GM23338 (cell line): Measurements from ENCODE around the gene ESYT2. TPM values are rescaled to one million over a fixed set of nuclear protein-coding genes. Genes with fewer than 3 reads are reported as not detected.

Experiments used
- ATAC-seq: fragments of 200-7000 bp; cut with Tn5 transposase; 3 replicates; pipeline ENCODE4 v1.9.1; 2020
- DNase-seq: peaks from one replicate; pipeline ENCODE4 v3.0.0-alpha.2; 2015; ENCODE audit warnings: low spot score
- H2AFZ ChIP-seq: fragments of 200-600 bp; sonication (generic); 2 replicates; pipeline ENCODE4 v1.8.0; 2016; ENCODE audit warnings: antibody characterized with exemption, mild to moderate bottlenecking, moderate library complexity
- H3F3A ChIP-seq: fragments of 200-600 bp; sonication (generic); replicated peaks from 2 replicates; pipeline ENCODE4 v1.8.0; 2017; ENCODE audit warnings: antibody characterized with exemption, mixed run types, low read depth
- H3K27ac ChIP-seq: fragments of 200-600 bp; sonication (generic); 2 replicates; pipeline ENCODE4 v1.6.1; 2016; ENCODE audit warnings: low read depth
- H3K27me3 ChIP-seq: fragments of 200-600 bp; sonication (generic); 2 replicates; pipeline ENCODE4 v1.8.0; 2016; ENCODE audit warnings: mild to moderate bottlenecking, mixed run types, moderate library complexity; ENCODE audit not compliant: insufficient read depth
- H3K36me3 ChIP-seq: fragments of 200-600 bp; sonication (generic); 2 replicates; pipeline ENCODE4 v1.8.0; 2016; ENCODE audit warnings: mild to moderate bottlenecking; ENCODE audit not compliant: insufficient read depth
- H3K4me1 ChIP-seq: fragments of 200-600 bp; sonication (generic); 2 replicates; pipeline ENCODE4 v1.8.0; 2016; ENCODE audit warnings: mild to moderate bottlenecking, moderate library complexity; ENCODE audit not compliant: insufficient read depth
- H3K4me2 ChIP-seq: fragments of 200-600 bp; sonication (generic); 2 replicates; pipeline ENCODE4 v1.7.1; 2017; ENCODE audit warnings: mixed run types
- H3K4me3 ChIP-seq: fragments of 200-600 bp; sonication (generic); 2 replicates; pipeline ENCODE4 v1.6.1; 2016; ENCODE audit warnings: mixed run types
- H3K79me2 ChIP-seq: fragments of 200-600 bp; sonication (generic); replicated peaks from 2 replicates; pipeline ENCODE4 v1.8.0; 2017; ENCODE audit warnings: mild to moderate bottlenecking; ENCODE audit not compliant: insufficient read depth
- H3K9me2 ChIP-seq: fragments of 200-600 bp; sonication (generic); 2 replicates; pipeline ENCODE4 v1.8.0; 2017; ENCODE audit not compliant: insufficient read depth
- H4K20me1 ChIP-seq: fragments of 200-600 bp; sonication (generic); replicated peaks from 2 replicates; pipeline ENCODE4 v1.8.0; 2017; ENCODE audit warnings: mild to moderate bottlenecking; ENCODE audit not compliant: insufficient read depth
- H3K27ac Mint-ChIP-seq: 2 replicates; pipeline ENCODE4 v1.8.0; 2020; ENCODE audit warnings: inconsistent platforms, mild to moderate bottlenecking, moderate library complexity, mixed read lengths
- H3K27me3 Mint-ChIP-seq: 3 replicates; pipeline ENCODE4 v1.8.0; 2022; ENCODE audit warnings: low read depth, mild to moderate bottlenecking, moderate library complexity, mixed read lengths, inconsistent platforms; ENCODE audit not compliant: insufficient read depth, poor library complexity
- H3K36me3 Mint-ChIP-seq: 3 replicates; pipeline ENCODE4 v1.8.0; 2021; ENCODE audit warnings: low read depth, mild to moderate bottlenecking, inconsistent platforms, moderate library complexity, mixed read lengths
- H3K4me1 Mint-ChIP-seq: 3 replicates; pipeline ENCODE4 v1.8.0; 2020; ENCODE audit warnings: mild to moderate bottlenecking, inconsistent platforms, mixed read lengths
- H3K4me3 Mint-ChIP-seq: 3 replicates; pipeline ENCODE4 v1.8.0; 2021; ENCODE audit warnings: moderate library complexity, mild to moderate bottlenecking, inconsistent platforms, mixed read lengths
- H3K9me3 Mint-ChIP-seq: 3 replicates; pipeline ENCODE4 v1.8.0; 2020; ENCODE audit warnings: moderate library complexity, mild to moderate bottlenecking, inconsistent platforms, mixed read lengths
- CREB1 ChIP-seq: fragments of 250-450 bp; sonication (Bioruptor Pico); IDR thresholded peaks from 2 replicates; pipeline ENCODE4 v1.5.0; 2020; ENCODE audit warnings: low read depth, mild to moderate bottlenecking, moderate library complexity
- CTCF ChIP-seq, 2 experiments: fragments of 200-600 bp in 1 of 2; sonication (generic) in 1 of 2; conservative IDR thresholded peaks; 2 replicates each; pipeline versions ENCODE4 v1.5.1 to v1.6.1; 2016 to 2017; ENCODE audit warnings: antibody characterized with exemption in 2 of 2, low read depth in 2 of 2, mild to moderate bottlenecking in 2 of 2, moderate library complexity in 1 of 2
- ETS1 ChIP-seq: IDR thresholded peaks from 2 replicates; pipeline ENCODE4 v1.6.1; 2016; ENCODE audit warnings: antibody characterized with exemption
- EZH2 ChIP-seq: fragments of 200-600 bp; sonication (generic); IDR thresholded peaks from one replicate; pipeline ENCODE4 v1.8.0; 2017; ENCODE audit warnings: antibody characterized with exemption, mild to moderate bottlenecking, low read depth; ENCODE audit not compliant: unreplicated experiment
- EZH2phosphoT487 ChIP-seq: fragments of 200-600 bp; sonication (generic); IDR thresholded peaks from one replicate; pipeline ENCODE4 v1.8.1; 2018; ENCODE audit warnings: antibody characterized with exemption; ENCODE audit not compliant: unreplicated experiment
- JUNB ChIP-seq: IDR thresholded peaks from one replicate; pipeline ENCODE4 v1.6.1; 2016; ENCODE audit warnings: antibody characterized with exemption; ENCODE audit not compliant: unreplicated experiment
- NANOG ChIP-seq: IDR thresholded peaks from 2 replicates; pipeline ENCODE4 v1.6.1; 2016; ENCODE audit warnings: antibody characterized with exemption, borderline replicate concordance
- POLR2AphosphoS5 ChIP-seq: IDR thresholded peaks from 2 replicates; pipeline ENCODE4 v1.6.1; 2016; ENCODE audit warnings: antibody characterized with exemption, low read depth
- REST ChIP-seq: IDR thresholded peaks from one replicate; pipeline ENCODE4 v1.6.1; 2018; ENCODE audit warnings: antibody characterized with exemption; ENCODE audit not compliant: unreplicated experiment
- STAT1 ChIP-seq: IDR thresholded peaks from one replicate; pipeline ENCODE4 v1.6.1; 2016; ENCODE audit warnings: antibody characterized with exemption; ENCODE audit not compliant: unreplicated experiment
- ZNF114 ChIP-seq: fragments of 250-450 bp; sonication (Bioruptor Pico); IDR thresholded peaks from 2 replicates; pipeline ENCODE4 v1.5.0; 2020; ENCODE audit warnings: mild to moderate bottlenecking, moderate library complexity
- ZNF331 ChIP-seq: fragments of 250-450 bp; sonication (Bioruptor Pico); IDR thresholded peaks from 2 replicates; pipeline ENCODE4 v1.5.0; 2020; ENCODE audit warnings: low read depth, mild to moderate bottlenecking, moderate library complexity
- ZNF462 ChIP-seq: fragments of 250-450 bp; sonication (Bioruptor Pico); IDR thresholded peaks from 2 replicates; pipeline ENCODE4 v1.5.0; 2020; ENCODE audit warnings: mild to moderate bottlenecking, moderate library complexity
- polyA plus RNA-seq: library from polyadenylated mRNA; unstranded; fragments of >200 nt; fragmentation: Nextera tagmentation; extraction: Ambion mirVana; gene quantifications from 2 replicates; pipeline ENCODE4 v1.2.1, GENCODE V29; 2016
- total RNA-seq: library from RNA; depleted of rRNA; stranded (reverse); fragments of >200 nt; shearing (Covaris generic); gene quantifications from 2 replicates; pipeline ENCODE4 v1.2.3, GENCODE V29; 2014

The ESYT2 gene
- total and polyA plus RNA-seq, 2 experiments from 2014 or later: 9.6 to 52.7 TPM

- H2AFZ ChIP-seq: no peak overlapping the region
- peaks cover 8% of the 10 kb centered on the region; the same call in 1 of the 2 replicates for H3K36me3 ChIP-seq
Observed at GRCh38 chr7:158740657-158741293, 88.5 kb downstream of the ESYT2 start.

More at GRCh38 chr7:158740657-158741293, 88.5 kb downstream of the ESYT2 start:
- H3F3A ChIP-seq: no peaks in the 10 kb centered on the region
- no peaks in the 10 kb centered on the region; the same call in 2 of the 3 replicates for H3K9me3 Mint-ChIP-seq
- no peaks in the 10 kb centered on the region for H4K20me1 ChIP-seq
- H3K27me3 ChIP-seq: no peaks in the 10 kb centered on the region
- no peak overlapping the region for H3K4me2 ChIP-seq
- H3K4me3 ChIP-seq: no peak overlapping the region
- peaks cover 2% of the 10 kb centered on the region for H3K27me3 Mint-ChIP-seq
- no peaks in the 10 kb centered on the region; the same call in 2 of the 3 replicates for H3K4me1 Mint-ChIP-seq
- no peak overlapping the region for H3K27ac ChIP-seq
- no peaks in the 10 kb centered on the region for H3K9me2 ChIP-seq
- H3K79me2 ChIP-seq: no peaks in the 10 kb centered on the region
- H3K4me1 ChIP-seq: no peaks in the 10 kb centered on the region
- no peak overlapping the region for H3K27ac Mint-ChIP-seq
- TF ChIP-seq NANOG (no peak), REST (no peak), ZNF114 (CRISPR knock-in tag) (no peak), ZNF331 (no peak), POLR2AphosphoS5 (no peak), JUNB (no peak), CTCF (conservative IDR thresholded peaks at IDR 0.05; ENCODE audit: low read depth in 2 of 2) (no peak), EZH2phosphoT487 (no peak), STAT1 (no peak), EZH2 (no peak), ZNF462 (CRISPR knock-in tag) (no peak), ETS1 (no peak), CREB1 (CRISPR knock-in tag) (no peak)
- DNase-seq (no peak), ATAC-seq (no peak)
- H3K36me3 Mint-ChIP-seq: peaks cover 54% of the 10 kb centered on the region
- H3K4me3 Mint-ChIP-seq: no peak overlapping the region
